HG03139 (cell line): ENCODE data around the gene NCAPG2.
"Not testable (repeated sequence)": the region's sequence is repeated elsewhere in the genome, so short reads cannot be mapped to it uniquely, and the experiment has no call there.

Experiments used
- ATAC-seq: cut with Tn5 transposase; IDR thresholded peaks from one replicate; pipeline ENCODE4 v1.9.1; 2021; ENCODE audit not compliant: unreplicated experiment

Gene NCAPG2

DNA sequence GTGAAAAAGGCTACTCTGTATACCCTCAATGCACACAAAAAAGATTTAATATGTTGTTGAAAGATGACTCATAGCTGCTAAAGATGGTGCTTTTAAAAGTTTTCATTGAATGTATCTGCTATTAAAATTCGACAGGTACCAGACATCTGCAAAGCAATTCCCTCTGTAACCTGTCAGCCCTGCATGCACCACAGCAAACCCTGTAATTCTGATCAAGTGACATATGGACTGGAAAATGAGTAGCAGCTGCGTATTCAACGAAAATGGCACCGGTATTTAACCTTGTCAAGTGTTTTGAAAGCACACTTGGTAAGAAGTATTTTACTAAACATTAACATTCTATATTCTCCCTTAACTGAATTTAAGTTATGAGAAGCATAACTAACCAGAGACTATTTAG, 58.8 kb downstream of the NCAPG2 start:
- ATAC-seq = no peak

DNA sequence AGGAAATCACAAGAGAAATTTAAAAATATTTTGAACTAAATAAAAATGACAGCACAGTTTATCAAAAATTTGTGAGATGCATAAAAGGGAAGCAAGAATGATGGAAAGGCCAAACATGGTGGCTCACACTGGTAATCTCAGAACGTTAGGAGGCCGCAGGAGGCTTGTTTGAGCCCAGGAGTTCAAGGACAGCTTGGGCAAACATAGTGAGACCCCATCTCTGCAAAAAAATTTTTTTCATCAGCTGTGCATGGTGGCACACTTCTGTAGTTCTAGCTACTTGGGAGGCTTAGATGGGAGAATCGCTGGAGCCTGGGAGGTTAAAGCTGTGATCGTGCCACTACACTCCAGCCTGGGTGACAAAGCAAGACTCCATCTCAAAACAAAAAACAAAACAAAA, 62.5 kb downstream of the NCAPG2 start:
- ATAC-seq = no peak

DNA sequence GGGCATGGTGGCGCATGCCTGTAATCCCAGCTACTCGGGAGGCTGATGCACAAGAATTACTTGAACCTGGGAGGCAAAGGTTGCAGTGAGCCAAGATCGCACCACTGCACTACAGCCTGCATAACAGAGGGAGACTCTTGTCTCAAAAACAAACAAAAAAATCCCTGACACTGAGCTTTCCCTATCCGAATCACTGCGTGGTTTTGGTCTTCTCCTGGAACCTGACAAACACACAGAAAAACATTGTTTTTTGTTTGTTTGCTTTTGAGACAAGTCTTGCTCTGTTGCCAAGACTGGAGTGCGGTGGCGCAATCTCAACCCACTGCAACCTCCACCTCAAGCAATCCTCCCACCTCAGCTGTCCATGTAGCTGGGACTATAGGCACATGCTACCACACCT, 66.6 kb downstream of the NCAPG2 start:
- ATAC-seq = no peak

DNA sequence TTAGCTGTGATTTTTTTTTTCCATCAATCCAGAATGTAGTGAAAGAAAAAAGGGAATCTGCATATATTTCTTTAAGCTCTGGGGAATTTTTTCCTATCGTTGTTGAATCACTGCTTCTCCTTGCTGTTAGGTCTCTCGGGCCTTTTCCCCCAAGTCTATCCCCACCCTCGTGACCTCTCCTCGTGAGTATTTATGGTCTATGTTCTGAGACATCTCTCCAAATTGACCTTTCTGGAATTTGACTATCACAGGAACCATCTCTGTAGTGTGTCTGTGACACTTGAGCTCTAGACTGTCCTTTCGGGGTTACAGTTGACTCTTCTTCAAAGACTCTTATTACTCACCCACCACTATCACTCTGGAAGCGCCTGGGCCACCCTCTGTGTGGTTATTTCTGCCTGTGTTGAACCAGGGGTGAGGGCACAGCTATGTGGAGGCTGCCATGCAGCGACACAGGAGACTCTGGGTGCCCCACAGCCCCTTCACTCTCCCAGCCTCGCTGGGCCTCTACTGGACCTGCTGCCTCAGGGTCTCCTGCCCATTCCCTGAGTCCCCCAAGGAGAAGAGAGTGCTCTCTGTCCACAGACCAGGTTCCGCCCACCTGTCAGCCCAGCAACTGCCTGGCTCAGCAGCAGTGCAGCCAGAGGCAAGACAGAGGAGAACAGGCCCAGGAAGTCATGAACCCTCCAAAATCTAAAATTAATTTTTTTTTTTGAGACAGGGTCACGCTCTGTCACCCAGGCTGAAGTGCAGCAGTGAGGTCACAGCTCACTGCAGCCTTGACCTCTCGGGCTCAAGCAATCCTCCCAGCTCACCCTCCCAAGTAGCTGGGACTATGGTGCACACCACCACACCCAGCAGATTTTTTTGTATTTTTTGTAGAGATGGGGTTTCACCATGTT, 71.3 kb downstream of the NCAPG2 start:
- ATAC-seq = peak; percentile 75

DNA sequence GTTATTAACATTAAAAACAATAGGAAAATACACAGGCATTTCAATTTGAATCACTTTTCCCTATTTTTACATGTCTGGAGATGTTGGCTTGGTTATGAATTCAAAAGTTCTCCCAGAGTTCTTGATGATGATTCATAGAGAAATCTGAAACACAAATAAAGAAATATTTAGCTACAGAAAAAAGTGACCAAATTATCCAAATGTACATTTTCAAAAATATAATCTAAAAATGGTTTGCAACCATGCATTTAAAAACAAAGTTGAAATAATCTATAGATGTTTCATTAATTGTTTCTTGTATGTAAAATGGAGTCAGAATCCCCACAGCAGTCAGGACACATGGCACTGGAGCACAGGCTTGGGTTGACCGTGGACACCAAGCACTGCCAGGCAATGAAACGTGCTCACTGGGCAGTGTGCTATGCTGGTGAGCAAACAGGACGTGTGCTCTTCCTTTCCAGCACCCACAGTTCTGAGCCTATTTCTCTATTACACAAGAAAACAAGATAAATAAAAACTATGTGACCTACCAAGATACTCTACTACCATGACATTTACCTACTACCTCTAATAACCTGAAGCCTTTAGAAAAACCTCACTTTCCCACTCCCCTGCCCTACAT, 72.9 kb downstream of the NCAPG2 start:
- ATAC-seq = no peak

DNA sequence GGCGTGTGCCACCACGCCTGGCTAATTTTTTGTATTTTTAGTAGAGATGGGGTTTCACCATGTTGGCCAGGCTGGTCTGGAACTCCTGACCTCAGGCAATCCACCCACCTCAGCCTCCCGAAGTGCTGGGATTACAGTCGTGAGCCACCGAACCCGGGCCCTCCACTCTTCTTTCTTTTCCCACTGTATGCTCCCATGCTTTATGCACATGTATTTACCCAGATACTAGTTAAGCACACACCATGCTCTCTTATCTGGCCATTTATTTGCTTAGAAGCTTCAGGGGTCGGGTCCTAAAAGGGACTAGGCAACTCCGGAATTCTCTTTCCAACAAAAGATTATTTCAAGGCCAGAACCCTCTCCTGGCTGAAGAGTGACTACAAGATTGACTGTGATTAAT, 78.3 kb downstream of the NCAPG2 start:
- not testable (repeated sequence) for ATAC-seq

DNA sequence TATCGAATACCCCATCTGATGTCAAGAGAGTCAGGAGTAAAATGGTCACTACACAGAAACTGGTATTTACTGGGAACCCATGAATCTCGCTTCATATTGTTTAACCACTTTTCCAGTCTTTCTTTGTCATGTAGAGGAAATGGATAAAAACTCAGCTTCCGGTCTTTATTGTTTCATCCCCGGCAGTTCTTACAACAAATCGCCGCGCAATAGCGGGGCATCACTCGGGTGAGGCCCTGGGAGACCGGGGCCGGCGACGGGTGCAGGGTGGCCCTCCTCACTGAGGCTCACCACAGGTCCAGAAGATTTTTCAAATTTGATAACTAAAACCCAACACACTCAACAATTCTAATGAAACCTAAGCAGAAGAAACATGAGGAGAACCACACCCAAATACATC, 81.4 kb downstream of the NCAPG2 start:
- no peak for ATAC-seq

DNA sequence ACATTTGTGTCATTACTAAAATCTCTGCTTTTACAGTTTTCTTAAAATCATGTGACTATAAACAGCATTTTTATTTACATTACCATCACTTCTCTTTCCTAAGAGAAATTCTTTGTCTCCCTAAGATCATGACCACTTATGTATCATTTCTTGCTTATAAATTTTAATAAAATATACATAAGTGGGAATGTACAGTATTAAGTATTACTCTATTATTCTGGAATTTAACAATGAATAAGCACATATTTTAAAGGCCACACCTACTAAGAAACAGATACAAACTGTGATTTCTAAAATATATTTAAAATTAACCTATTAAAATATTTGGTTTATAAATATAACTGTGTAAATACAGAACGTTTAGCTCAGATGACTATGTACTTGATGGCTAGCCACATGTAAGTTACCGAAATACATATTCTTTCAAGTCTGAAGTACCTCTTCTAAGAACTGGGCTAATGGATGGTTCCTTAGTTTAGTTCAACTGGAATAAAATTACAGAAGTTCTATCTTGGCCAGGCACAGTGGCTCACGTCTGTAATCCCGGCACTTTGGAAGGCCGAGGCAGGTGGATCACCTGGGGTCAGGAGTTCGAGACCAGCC, 83.7 kb downstream of the NCAPG2 start:
- no peak for ATAC-seq

DNA sequence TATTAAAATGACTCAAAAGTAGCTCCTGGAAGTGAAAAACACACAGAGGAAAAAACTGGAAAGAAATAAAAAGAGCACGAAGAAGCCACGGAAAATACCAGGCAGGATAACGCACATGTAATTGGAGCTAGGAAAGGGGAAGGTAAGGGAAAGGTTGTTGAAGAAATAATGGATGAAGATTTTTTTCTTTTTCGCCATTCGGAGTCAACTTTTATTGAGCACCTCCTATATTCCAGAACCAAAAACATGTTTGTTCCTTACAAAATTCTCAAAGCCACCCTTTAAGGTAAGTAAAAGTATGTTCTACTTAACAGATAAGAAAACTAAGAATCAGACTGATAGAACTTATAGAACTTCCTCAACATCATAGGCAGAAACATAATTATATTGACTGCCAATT, 84.2 kb downstream of the NCAPG2 start:
- no peak for ATAC-seq

DNA sequence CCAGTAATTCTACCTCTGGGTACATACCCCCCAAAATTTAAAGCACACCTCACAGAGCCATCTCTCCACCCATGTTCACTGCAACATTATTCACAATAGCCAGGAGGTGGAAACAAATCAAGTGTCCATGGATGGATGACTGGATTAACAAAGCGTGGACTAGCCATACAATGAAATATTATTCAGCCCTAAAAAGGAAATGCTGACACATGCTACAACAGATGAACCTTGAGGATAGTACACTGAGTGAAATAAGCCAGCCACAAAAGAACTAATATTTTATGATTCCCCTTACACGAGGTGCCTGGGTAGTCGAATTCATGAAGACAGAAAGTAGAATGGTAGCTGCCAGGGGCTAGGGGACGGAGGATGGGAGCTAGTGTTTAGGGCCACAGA, 85.9 kb downstream of the NCAPG2 start:
- ATAC-seq = no peak

DNA sequence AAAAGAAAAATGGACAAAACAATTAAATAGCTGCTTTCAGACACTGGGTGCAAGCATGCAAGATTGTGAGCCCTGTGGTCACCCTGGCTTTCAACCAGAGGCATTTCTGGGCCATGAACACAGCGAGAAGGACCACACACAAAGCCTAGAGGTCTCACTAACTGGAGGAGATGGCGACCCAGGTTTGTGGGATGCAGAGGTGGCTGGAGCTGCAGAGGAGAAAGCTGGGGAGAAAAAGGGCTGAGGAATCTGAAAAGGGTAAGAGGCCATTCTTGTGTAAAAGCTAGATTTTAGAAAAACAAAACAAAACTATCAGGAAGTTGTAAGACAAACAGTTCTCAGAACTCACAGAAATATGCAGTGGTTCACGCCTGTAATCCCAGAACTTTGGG, 86.9 kb downstream of the NCAPG2 start:
- ATAC-seq = no peak

DNA sequence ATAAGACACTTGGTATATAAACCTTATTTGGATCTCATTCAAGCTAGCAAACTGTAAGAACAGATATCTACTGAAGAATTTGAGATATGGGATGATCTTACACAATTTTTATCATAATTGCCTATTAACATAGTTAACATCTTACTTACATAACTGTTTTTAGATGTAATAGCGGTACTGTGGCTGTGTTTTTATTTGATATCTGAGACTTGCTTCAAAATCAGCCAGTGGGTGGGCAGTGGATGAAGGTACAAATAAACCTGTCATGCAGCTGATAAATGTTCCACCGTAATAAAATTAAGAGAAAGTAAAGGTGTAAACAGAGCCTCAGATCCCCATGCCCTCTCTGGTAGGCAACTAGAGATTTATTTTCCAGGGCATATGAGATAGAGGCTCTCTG, 88.6 kb downstream of the NCAPG2 start:
- no peak for ATAC-seq

DNA sequence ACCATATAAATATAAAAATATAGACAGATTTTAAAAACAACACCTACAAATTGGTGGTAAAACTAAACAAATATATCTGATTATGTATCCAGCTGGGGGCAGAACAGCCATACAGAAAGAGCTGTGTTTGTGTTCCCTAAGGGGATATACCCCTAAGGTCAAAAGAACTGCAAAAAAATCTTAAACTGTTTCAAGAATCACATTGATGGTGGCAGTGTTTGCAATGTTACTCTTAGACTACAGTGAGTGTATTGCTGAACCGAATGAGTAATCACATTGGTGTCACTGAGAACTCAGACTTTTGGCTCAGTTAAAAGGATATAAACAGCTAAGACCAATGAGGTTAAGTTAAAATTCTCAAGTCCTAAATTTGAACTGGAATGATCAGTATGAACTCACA, 89.9 kb downstream of the NCAPG2 start:
- ATAC-seq = no peak

DNA sequence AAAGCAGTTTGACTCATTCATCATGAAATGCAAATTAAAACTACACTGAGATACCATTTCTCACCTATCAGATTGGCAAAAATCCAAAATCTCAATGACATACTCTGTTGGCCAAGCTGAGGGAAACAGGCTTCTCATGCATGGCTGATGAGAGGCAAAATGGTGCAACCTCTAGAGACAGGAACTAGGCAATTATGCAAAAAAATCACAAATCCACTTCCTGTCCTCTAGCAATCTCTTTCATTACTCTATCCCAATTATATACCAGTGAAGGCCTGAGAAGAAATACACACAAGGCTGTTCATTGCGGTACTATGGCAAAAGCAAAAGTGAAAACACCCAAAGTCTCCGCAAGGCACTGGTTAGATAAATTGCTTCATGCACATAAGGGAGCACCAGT, 91.1 kb downstream of the NCAPG2 start:
- ATAC-seq = peak; percentile 85

DNA sequence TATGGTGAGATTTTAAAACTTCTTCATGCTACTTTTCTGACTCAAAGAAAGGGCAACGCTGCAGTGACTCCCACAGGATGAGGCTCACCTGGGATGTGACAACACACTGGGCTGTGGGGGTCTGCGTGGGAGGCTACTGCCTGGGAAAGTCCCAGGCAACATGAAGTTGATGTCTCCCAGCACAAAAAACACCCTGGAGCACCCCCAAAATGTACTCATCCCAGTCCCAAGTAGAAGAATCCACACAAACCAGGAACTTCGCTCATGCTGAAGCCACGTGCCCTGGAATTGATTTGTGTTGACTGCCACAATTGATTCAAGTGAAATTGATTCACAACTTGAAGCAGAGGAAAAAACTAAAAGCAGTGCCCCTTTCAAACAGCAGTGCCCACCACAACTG, 92.1 kb downstream of the NCAPG2 start:
- no peak for ATAC-seq

DNA sequence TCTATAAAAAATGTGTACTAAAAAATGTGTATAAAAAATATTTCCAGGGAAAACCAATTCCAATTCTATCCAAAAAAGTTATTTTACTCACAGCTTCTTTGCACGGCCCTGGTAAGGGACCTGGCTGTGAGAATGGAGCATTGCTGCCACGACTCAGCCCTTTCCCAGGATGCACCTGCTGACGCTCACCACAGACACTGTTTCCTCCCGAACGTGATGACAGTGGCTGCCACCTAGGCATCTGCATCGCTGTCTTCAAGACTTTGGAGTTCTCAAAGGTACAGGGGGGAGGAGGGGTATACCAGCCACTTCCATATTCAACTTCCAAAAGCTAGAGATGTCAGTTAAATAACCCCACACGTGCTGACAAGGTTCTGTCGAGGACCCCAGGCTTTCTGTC, 93.1 kb downstream of the NCAPG2 start:
- no peak for ATAC-seq

DNA sequence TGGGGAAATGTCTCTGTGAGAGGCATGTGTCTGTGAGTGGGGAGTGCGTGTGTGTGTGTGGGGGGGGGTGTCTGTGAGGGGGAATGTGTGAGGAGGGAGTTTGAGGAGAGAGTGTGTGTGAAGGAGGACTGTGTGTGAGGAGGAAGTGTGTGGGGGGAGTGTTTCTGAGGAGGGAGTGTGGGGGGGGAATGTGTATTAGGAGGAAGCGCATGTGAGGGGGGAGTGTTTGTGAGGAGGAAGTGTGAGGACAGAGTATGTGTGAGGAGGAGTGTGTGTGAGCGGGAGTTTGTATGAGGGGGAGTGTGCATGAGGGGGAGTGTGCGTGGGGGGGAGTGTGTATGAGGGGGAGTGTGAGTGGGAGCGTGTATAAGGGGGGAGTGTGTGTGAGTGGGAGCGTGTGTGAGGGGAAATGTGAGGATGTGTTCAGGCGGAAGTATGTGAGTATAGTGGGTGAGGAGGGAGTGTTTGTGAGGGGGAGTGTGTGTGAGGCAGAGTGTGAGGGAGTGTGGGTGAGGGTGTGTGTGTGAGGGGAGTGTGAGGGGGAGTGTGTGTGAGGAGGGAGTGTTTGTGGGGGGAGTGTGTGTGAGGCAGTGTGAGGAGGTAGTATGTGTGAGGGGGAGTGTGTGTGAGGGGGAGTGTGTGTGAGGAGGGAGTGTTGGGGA, 95.2 kb downstream of the NCAPG2 start:
- ATAC-seq = no peak

DNA sequence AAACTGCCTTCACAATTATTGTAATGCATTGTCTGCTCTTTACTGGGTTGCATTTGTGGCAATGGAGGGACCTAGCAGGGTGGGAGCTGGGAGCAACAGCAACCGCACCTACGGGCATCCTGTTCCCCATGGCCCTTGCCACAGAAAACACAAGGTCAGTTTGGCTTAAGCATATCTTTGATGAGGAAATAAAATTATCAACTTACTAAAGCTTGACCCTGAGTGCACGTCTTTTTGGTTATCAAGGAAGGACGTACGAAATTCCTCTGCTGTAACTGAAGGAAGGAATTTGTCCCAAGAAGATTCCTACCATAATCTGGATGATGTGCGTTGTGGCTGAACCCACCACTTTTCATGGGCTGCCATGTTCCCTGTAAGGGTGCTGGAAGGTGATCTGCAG, 97.0 kb downstream of the NCAPG2 start:
- ATAC-seq = no peak

DNA sequence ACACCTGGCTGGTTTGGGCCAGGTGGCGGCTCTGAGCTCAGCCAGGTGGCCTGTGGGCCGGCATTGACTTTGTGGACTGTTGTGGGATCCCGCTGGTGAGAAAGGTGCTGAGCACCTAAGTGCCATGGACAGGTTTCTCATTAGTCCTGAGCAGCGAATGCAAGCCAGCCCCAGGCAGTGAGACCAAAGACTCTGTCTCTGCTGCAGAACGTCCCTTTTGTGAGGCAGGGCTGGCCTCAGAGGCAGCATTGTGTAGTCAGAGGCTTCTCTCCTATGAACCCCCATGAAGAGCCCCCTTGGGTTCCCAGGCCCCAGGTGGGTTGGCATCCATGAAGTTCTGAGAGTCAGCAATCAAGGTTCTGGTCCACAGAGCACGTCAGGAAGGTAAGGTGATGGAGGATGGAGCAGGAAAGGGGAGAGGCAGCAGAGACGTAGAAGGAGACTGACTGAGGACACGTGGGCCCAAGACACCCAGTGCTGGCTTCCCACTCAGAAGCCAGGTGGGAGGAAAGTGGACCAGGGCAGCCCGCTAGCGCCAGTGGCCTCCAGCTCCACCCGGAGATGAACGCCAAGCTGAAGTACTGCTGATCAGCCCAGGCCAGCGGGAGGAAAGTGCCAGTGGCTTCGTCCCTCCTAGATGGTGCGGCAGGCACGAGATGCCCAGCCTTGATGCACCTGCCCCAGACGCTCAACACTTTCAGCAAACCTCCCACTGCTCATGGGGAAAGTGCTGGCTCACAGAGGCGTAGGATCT, 97.8 kb downstream of the NCAPG2 start:
- ATAC-seq = no peak

DNA sequence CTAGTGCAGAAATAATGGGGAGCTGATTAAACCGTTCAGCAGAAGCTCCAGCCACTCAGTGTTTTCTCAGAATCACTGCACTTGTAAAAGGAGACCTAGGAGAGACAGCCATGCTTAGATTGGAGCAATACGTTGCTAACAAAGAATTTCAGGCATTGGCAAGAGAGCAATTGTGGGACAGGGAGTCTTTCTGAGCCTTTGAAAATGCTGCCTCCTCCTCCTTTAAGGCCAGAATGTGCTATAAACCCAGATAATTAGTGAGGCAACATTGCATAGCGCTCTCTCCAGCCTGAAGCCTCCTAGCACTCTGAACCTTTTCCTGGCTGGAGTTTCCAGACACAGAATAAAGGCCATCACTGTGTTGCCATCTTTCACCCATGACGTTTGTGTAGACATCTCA, 98.5 kb downstream of the NCAPG2 start:
- ATAC-seq = no peak
